Measurements from ENCODE around the gene NOC2L. TPM values are rescaled to one million over a fixed set of nuclear protein-coding genes. Genes with fewer than 3 reads are reported as not detected.

NOC2L gene
- total and polyA plus RNA-seq, 9 of the 15 experiments (the other 6 are each of a cell fraction or from before 2014, with no cell fraction given) = 4.0 to 410 (median 200) TPM

DNA sequence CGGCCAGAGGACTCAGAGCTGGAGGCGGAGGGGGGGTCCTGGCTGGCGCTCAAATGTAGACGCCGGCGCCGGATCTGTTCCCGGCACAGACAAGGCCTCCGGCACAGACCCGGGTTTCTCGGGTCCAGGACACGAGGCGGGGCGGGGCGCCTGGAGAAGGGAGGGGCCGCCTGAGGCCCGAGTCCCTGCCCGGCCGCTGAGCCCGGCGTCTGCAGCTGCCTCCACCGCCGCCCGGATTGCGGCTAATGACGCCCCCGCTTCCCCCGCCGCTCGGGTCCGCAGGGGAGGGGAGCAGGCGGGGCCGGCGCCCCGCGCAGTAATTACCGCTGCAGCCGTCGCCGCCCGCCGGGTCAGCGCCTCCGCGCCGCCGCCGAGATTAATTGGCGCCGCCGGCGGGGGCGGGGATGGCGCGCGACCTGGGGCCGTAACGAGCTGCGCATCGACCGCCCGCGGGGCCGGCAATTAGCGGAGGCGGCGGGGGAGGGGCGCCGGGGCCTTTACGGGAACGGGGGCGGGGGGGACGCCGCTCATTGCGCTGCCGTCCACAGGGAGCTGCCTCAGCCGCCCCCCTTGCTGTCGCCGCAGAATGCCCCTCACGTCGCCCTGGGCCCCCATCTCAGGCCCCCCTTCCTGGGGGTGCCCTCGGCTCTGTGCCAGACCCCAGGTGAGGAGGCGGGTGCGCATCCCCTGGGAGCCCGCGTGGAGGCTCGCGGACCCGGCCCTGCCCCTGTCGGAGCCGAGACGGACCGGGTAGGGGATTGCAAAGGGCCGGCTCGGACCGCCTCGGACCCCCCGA, 17.3 kb downstream of the NOC2L start (continued):
- TF ChIP-seq, protein P1, sequence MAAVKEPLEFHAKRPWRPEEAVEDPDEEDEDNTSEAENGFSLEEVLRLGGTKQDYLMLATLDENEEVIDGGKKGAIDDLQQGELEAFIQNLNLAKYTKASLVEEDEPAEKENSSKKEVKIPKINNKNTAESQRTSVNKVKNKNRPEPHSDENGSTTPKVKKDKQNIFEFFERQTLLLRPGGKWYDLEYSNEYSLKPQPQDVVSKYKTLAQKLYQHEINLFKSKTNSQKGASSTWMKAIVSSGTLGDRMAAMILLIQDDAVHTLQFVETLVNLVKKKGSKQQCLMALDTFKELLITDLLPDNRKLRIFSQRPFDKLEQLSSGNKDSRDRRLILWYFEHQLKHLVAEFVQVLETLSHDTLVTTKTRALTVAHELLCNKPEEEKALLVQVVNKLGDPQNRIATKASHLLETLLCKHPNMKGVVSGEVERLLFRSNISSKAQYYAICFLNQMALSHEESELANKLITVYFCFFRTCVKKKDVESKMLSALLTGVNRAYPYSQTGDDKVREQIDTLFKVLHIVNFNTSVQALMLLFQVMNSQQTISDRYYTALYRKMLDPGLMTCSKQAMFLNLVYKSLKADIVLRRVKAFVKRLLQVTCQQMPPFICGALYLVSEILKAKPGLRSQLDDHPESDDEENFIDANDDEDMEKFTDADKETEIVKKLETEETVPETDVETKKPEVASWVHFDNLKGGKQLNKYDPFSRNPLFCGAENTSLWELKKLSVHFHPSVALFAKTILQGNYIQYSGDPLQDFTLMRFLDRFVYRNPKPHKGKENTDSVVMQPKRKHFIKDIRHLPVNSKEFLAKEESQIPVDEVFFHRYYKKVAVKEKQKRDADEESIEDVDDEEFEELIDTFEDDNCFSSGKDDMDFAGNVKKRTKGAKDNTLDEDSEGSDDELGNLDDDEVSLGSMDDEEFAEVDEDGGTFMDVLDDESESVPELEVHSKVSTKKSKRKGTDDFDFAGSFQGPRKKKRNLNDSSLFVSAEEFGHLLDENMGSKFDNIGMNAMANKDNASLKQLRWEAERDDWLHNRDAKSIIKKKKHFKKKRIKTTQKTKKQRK (IDR thresholded peaks at IDR 0.05; ENCODE audit: borderline replicate concordance, low read depth, low read length) = no peak
- TF ChIP-seq PHF8 (IDR thresholded peaks at IDR 0.05; ENCODE audit: borderline replicate concordance, low read length) = peak; percentile 13; the same call in 1 of the 2 replicates
- TF ChIP-seq MCM3 (IDR thresholded peaks at IDR 0.05) = no peak
- TF ChIP-seq, protein P2, sequence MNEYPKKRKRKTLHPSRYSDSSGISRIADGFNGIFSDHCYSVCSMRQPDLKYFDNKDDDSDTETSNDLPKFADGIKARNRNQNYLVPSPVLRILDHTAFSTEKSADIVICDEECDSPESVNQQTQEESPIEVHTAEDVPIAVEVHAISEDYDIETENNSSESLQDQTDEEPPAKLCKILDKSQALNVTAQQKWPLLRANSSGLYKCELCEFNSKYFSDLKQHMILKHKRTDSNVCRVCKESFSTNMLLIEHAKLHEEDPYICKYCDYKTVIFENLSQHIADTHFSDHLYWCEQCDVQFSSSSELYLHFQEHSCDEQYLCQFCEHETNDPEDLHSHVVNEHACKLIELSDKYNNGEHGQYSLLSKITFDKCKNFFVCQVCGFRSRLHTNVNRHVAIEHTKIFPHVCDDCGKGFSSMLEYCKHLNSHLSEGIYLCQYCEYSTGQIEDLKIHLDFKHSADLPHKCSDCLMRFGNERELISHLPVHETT (CRISPR knock-in tag; conservative IDR thresholded peaks at IDR 0.05 in 1 of 2, IDR thresholded peaks at IDR 0.05 in 1 of 2) = peak in 1 of 2 experiments; percentile 54; a peak in 1 of 4 replicates
- no peak for TF ChIP-seq TCFL5 (CRISPR knock-in tag; conservative IDR thresholded peaks at IDR 0.05)
- no peak for TF ChIP-seq FOXA3 (CRISPR knock-in tag; conservative IDR thresholded peaks at IDR 0.05 in 1 of 2, IDR thresholded peaks at IDR 0.05 in 1 of 2)
- TF ChIP-seq MCM7 (IDR thresholded peaks at IDR 0.05) = no peak
- no peak for TF ChIP-seq SIRT6 (IDR thresholded peaks at IDR 0.05; ENCODE audit: low read depth, low read length)
- TF ChIP-seq NR2C2 (CRISPR knock-in tag; IDR thresholded peaks at IDR 0.05) = no peak
- no peak for TF ChIP-seq NR2C2 (tag; IDR thresholded peaks at IDR 0.05)
- TF ChIP-seq SMAD4 (CRISPR knock-in tag; conservative IDR thresholded peaks at IDR 0.05) = peak; percentile 96
- 0 out of 2 replicates have a peak, but pooled peaks have one; percentile 22 for TF ChIP-seq TEAD4 (IDR thresholded peaks at IDR 0.05; ENCODE audit: low read length)
- no peak for TF ChIP-seq TEAD4 (CRISPR knock-in tag; IDR thresholded peaks at IDR 0.05; ENCODE audit: borderline replicate concordance)
- peak; percentile 43; the same call in 1 of the 2 replicates for TF ChIP-seq POLR2G (IDR thresholded peaks at IDR 0.05; ENCODE audit: low read depth, low read length)
- TF ChIP-seq, protein P3, sequence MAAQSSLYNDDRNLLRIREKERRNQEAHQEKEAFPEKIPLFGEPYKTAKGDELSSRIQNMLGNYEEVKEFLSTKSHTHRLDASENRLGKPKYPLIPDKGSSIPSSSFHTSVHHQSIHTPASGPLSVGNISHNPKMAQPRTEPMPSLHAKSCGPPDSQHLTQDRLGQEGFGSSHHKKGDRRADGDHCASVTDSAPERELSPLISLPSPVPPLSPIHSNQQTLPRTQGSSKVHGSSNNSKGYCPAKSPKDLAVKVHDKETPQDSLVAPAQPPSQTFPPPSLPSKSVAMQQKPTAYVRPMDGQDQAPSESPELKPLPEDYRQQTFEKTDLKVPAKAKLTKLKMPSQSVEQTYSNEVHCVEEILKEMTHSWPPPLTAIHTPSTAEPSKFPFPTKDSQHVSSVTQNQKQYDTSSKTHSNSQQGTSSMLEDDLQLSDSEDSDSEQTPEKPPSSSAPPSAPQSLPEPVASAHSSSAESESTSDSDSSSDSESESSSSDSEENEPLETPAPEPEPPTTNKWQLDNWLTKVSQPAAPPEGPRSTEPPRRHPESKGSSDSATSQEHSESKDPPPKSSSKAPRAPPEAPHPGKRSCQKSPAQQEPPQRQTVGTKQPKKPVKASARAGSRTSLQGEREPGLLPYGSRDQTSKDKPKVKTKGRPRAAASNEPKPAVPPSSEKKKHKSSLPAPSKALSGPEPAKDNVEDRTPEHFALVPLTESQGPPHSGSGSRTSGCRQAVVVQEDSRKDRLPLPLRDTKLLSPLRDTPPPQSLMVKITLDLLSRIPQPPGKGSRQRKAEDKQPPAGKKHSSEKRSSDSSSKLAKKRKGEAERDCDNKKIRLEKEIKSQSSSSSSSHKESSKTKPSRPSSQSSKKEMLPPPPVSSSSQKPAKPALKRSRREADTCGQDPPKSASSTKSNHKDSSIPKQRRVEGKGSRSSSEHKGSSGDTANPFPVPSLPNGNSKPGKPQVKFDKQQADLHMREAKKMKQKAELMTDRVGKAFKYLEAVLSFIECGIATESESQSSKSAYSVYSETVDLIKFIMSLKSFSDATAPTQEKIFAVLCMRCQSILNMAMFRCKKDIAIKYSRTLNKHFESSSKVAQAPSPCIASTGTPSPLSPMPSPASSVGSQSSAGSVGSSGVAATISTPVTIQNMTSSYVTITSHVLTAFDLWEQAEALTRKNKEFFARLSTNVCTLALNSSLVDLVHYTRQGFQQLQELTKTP (IDR thresholded peaks at IDR 0.05; ENCODE audit: low read depth in 1 of 2, partially characterized antibody in 2 of 2) = no peak
- TF ChIP-seq TBL1XR1 (IDR thresholded peaks at IDR 0.05; ENCODE audit: low read length in 2 of 2) = peak in 1 of 2 experiments; percentile 17; a peak in 1 of 4 replicates
- 0 out of 2 replicates have a peak, but pooled peaks have one; percentile 8 for TF ChIP-seq EP300 (IDR thresholded peaks at IDR 0.05; ENCODE audit: low read length)
- TF ChIP-seq ZFX (CRISPR knock-in tag; IDR thresholded peaks at IDR 0.05) = peak; percentile 16; the same call in 1 of the 2 replicates
